ENCODE data around the gene G6PC1.
A peak's percentile ranks its signal among the peaks of the same experiment; 100 is the strongest.
"Not testable (repeated sequence)": the region's sequence is repeated elsewhere in the genome, so short reads cannot be mapped to it uniquely, and the experiment has no call there.

Gene G6PC1

GRCh38 chr17:42901535-42902229 is 1.1 kb downstream of the G6PC1 start:
- DNase-seq (ENCODE audit: low spot score), result no peak

- DNase-seq (ENCODE audit: low spot score), result no peak
Observed at GRCh38 chr17:42904110-42904469, 3.5 kb downstream of the G6PC1 start.

- no peak for DNase-seq (ENCODE audit: low spot score)
Observed at GRCh38 chr17:42906772-42907446, 6.3 kb downstream of the G6PC1 start.

GRCh38 chr17:42908872-42909700 is 8.5 kb downstream of the G6PC1 start:
- no peak for DNase-seq (ENCODE audit: low spot score)

GRCh38 chr17:42913522-42913921 is 12.9 kb downstream of the G6PC1 start:
- no peak for DNase-seq (ENCODE audit: low spot score)

- DNase-seq (ENCODE audit: low spot score), result no peak
Observed at GRCh38 chr17:42913981-42914617, 13.5 kb downstream of the G6PC1 start.

GRCh38 chr17:42915288-42915687 is 14.7 kb downstream of the G6PC1 start:
- not testable (repeated sequence) for DNase-seq (ENCODE audit: low spot score)

GRCh38 chr17:42916388-42917235 is 16.0 kb downstream of the G6PC1 start:
- DNase-seq (ENCODE audit: low spot score), result not testable (repeated sequence)

- DNase-seq (ENCODE audit: low spot score), result no peak
Observed at GRCh38 chr17:42917236-42917603, 16.6 kb downstream of the G6PC1 start.

GRCh38 chr17:42918902-42919521 is 18.4 kb downstream of the G6PC1 start:
- no peak for DNase-seq (ENCODE audit: low spot score)

- DNase-seq (ENCODE audit: low spot score), result not testable (repeated sequence)
Observed at GRCh38 chr17:42919522-42920077, 19.0 kb downstream of the G6PC1 start.

GRCh38 chr17:42920106-42920900 is 19.7 kb downstream of the G6PC1 start:
- no peak for DNase-seq (ENCODE audit: low spot score)

GRCh38 chr17:42920922-42921321 is 20.3 kb downstream of the G6PC1 start:
- DNase-seq (ENCODE audit: low spot score), result no peak

GRCh38 chr17:42922294-42922693 is 21.7 kb downstream of the G6PC1 start:
- DNase-seq (ENCODE audit: low spot score), result no peak

- not testable (repeated sequence) for DNase-seq (ENCODE audit: low spot score)
Observed at GRCh38 chr17:42923472-42923871, 22.9 kb downstream of the G6PC1 start.

- DNase-seq (ENCODE audit: low spot score), result no peak
Observed at GRCh38 chr17:42924891-42925290, 24.3 kb downstream of the G6PC1 start.

GRCh38 chr17:42928714-42929496 is 28.3 kb downstream of the G6PC1 start:
- peak; percentile 69 for DNase-seq (ENCODE audit: low spot score)

- no peak for DNase-seq (ENCODE audit: low spot score)
Observed at GRCh38 chr17:42929497-42929844, 28.9 kb downstream of the G6PC1 start.
